HFFc6 (cell line): ENCODE measurements around the gene GK. TPM values are rescaled to one million over a fixed set of nuclear protein-coding genes. Genes with fewer than 3 reads are reported as not detected.

Experiments used
- DNase-seq: peaks from one replicate; pipeline ENCODE4 v3.0.0-alpha.2; 2018
- H3K27ac Mint-ChIP-seq: 2 replicates; pipeline ENCODE4 v1.8.0; 2020; ENCODE audit warnings: mild to moderate bottlenecking, mixed read lengths
- H3K27me3 Mint-ChIP-seq: 2 replicates; pipeline ENCODE4 v1.8.0; 2021; ENCODE audit warnings: mild to moderate bottlenecking, moderate library complexity, mixed read lengths; ENCODE audit not compliant: insufficient read depth
- H3K36me3 Mint-ChIP-seq: 2 replicates; pipeline ENCODE4 v1.8.0; 2021; ENCODE audit warnings: low read depth, mixed read lengths
- H3K4me1 Mint-ChIP-seq: 2 replicates; pipeline ENCODE4 v1.8.0; 2020; ENCODE audit warnings: low read depth, mixed read lengths
- H3K4me3 Mint-ChIP-seq: 2 replicates; pipeline ENCODE4 v1.8.0; 2020; ENCODE audit warnings: mild to moderate bottlenecking, moderate library complexity, mixed read lengths
- H3K9me3 Mint-ChIP-seq: 2 replicates; pipeline ENCODE4 v1.8.0; 2020; ENCODE audit warnings: mild to moderate bottlenecking, mixed read lengths
- total RNA-seq, 6 experiments: library from RNA; stranded (reverse); fragmentation: NEBNext Ultra II Directional; extraction: Animal tissue kit (Norgen Biotek cat#: 25700); gene quantifications; 2 replicates in 1 of 6; 3 replicates in 5 of 6; pipeline ENCODE4 v1.2.3, GENCODE V29; 2021
- TF ChIP-seq, protein P1 (sequence below): fragments of 200-600 bp; sonication (generic); IDR thresholded peaks from 2 replicates; pipeline ENCODE4 v1.5.0; 2021; ENCODE audit warnings: antibody characterized with exemption, mild to moderate bottlenecking

Gene GK
- total RNA-seq, 6 experiments from 2014 or later: 5.2 to 8.7 (median 7.9) TPM

- Mint-ChIP-seq H3K27ac (no peak overlapping the region), H3K4me1 (peaks cover 13% of the 10 kb centered on the region), H3K9me3 (no peaks in the 10 kb centered on the region), H3K27me3 (no peaks in the 10 kb centered on the region; the same call in 1 of the 2 replicates), H3K4me3 (no peak overlapping the region), H3K36me3 (peaks cover 4% of the 10 kb centered on the region; the same call in 1 of the 2 replicates)
- TF ChIP-seq, protein P1, sequence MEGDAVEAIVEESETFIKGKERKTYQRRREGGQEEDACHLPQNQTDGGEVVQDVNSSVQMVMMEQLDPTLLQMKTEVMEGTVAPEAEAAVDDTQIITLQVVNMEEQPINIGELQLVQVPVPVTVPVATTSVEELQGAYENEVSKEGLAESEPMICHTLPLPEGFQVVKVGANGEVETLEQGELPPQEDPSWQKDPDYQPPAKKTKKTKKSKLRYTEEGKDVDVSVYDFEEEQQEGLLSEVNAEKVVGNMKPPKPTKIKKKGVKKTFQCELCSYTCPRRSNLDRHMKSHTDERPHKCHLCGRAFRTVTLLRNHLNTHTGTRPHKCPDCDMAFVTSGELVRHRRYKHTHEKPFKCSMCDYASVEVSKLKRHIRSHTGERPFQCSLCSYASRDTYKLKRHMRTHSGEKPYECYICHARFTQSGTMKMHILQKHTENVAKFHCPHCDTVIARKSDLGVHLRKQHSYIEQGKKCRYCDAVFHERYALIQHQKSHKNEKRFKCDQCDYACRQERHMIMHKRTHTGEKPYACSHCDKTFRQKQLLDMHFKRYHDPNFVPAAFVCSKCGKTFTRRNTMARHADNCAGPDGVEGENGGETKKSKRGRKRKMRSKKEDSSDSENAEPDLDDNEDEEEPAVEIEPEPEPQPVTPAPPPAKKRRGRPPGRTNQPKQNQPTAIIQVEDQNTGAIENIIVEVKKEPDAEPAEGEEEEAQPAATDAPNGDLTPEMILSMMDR: no peak
- DNase-seq: no peak
Measured at GRCh38 chrX:30706216-30706775, 53.1 kb downstream of the GK start.

DNA sequence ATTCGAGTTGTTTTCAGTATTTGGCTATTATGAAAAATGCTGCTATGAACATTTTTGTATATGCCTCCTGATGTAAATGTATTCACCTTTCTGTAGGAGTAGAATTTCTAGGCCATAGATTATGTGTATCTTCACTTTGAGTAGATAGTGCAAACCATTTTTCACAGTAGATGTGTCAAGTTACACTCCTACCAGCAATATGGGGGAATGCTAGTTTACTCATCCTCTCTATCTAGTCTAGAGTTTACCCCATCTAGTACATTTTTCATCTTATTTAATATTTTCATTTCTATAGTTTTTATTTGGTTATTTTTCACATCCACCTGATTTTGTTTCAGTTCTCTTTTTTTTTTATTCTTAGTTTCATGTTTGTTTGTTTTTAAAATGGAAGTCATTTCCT is 59.0 kb downstream of the GK start:
- TF ChIP-seq, protein P1: no peak
- Mint-ChIP-seq H3K27ac (no peak overlapping the region), H3K27me3 (no peaks in the 10 kb centered on the region; the same call in 1 of the 2 replicates), H3K36me3 (no peaks in the 10 kb centered on the region), H3K4me3 (no peak overlapping the region), H3K9me3 (no peaks in the 10 kb centered on the region), H3K4me1 (no peaks in the 10 kb centered on the region)
- DNase-seq: no peak

- peak; percentile 55 for DNase-seq
- Mint-ChIP-seq H3K36me3 (no peaks in the 10 kb centered on the region), H3K27me3 (no peaks in the 10 kb centered on the region; the same call in 1 of the 2 replicates), H3K4me1 (no peaks in the 10 kb centered on the region), H3K9me3 (no peaks in the 10 kb centered on the region), H3K4me3 (no peak overlapping the region), H3K27ac (no peak overlapping the region)
- TF ChIP-seq, protein P1: peak; percentile 80
Measured at GRCh38 chrX:30713061-30713525, 59.9 kb downstream of the GK start.

DNA sequence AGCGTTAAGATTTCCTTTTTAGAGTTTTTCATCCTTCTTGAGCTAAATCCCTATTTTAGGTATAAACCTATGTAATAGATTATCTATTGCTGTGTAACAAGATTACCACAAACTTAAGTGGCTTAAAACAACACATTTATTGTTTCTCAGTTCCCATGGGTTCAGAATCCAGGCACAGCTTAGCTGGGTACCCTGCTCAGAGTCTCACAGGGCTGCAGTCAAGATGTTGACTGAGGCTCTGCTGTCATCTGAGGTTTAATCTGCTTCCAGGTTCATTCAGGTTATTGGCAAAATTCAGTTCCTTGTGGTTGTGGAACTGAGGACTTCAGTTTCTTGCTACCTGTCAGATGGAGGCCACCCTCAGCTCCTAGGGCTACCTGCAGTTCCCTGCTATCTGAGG is 60.9 kb downstream of the GK start:
- no peaks in the 10 kb centered on the region for H3K36me3 Mint-ChIP-seq
- H3K27ac Mint-ChIP-seq: no peak overlapping the region
- DNase-seq: no peak
- TF ChIP-seq, protein P1: no peak
- H3K4me3 Mint-ChIP-seq: no peak overlapping the region
- H3K27me3 Mint-ChIP-seq: no peaks in the 10 kb centered on the region; the same call in 1 of the 2 replicates
- no peaks in the 10 kb centered on the region for H3K9me3 Mint-ChIP-seq
- no peaks in the 10 kb centered on the region for H3K4me1 Mint-ChIP-seq

GRCh38 chrX:30715976-30716375 is 62.8 kb downstream of the GK start:
- no peaks in the 10 kb centered on the region for H3K9me3 Mint-ChIP-seq
- no peak overlapping the region for H3K27ac Mint-ChIP-seq
- H3K4me1 Mint-ChIP-seq: no peaks in the 10 kb centered on the region
- TF ChIP-seq, protein P1: no peak
- no peak for DNase-seq
- no peak overlapping the region for H3K4me3 Mint-ChIP-seq
- no peaks in the 10 kb centered on the region for H3K27me3 Mint-ChIP-seq
- no peaks in the 10 kb centered on the region for H3K36me3 Mint-ChIP-seq
